Measurements from ENCODE around the gene EEA1. TPM values are rescaled to one million over a fixed set of nuclear protein-coding genes. Genes with fewer than 3 reads are reported as not detected.
A peak's percentile ranks its signal among the peaks of the same experiment; 100 is the strongest.

EEA1 gene
- total RNA-seq, 1 experiment from 2014 or later, result 27.4 TPM

DNA sequence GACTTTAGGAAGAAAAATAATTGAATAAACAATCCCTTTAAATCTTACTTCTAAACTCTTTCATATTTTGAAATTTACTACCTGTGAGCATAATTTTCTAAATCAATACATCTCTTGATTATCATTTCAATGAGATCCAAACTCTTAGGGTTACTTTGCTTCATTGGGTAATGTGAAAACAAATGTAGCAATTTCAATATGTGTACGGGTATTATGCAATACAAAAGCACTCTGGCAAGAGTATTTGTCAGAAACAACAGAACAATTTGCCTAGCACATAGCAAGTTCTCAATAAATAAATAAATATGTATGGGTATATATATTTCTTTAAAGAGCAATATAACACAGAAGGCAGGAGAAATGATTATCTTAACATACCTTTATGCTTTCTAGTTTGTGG is 149.2 kb downstream of the EEA1 start:
- Mint-ChIP-seq H3K27me3 (ENCODE audit: unreplicated experiment) (no peaks in the 10 kb centered on the region), H3K36me3 (ENCODE audit: insufficient read depth, unreplicated experiment) (no peaks in the 10 kb centered on the region), H3K9me3 (ENCODE audit: low read depth, unreplicated experiment) (no peaks in the 10 kb centered on the region), H3K27ac (ENCODE audit: unreplicated experiment) (no peak overlapping the region), H3K4me3 (ENCODE audit: low read depth, unreplicated experiment) (no peak overlapping the region), H3K4me1 (ENCODE audit: low read depth, unreplicated experiment) (peaks cover under 1% of the 10 kb centered on the region)
- no TSS peak for BruUV-seq (replicated peaks)
- no peak for DNase-seq
- CTCF ChIA-PET, result no interaction called here
- intact Hi-C loops (cut with micrococcal nuclease; ENCODE audit: unreplicated experiment), result no loop called here
- TF ChIP-seq, protein P1, sequence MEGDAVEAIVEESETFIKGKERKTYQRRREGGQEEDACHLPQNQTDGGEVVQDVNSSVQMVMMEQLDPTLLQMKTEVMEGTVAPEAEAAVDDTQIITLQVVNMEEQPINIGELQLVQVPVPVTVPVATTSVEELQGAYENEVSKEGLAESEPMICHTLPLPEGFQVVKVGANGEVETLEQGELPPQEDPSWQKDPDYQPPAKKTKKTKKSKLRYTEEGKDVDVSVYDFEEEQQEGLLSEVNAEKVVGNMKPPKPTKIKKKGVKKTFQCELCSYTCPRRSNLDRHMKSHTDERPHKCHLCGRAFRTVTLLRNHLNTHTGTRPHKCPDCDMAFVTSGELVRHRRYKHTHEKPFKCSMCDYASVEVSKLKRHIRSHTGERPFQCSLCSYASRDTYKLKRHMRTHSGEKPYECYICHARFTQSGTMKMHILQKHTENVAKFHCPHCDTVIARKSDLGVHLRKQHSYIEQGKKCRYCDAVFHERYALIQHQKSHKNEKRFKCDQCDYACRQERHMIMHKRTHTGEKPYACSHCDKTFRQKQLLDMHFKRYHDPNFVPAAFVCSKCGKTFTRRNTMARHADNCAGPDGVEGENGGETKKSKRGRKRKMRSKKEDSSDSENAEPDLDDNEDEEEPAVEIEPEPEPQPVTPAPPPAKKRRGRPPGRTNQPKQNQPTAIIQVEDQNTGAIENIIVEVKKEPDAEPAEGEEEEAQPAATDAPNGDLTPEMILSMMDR (IDR thresholded peaks at IDR 0.05; ENCODE audit: unreplicated experiment), result no peak

DNA sequence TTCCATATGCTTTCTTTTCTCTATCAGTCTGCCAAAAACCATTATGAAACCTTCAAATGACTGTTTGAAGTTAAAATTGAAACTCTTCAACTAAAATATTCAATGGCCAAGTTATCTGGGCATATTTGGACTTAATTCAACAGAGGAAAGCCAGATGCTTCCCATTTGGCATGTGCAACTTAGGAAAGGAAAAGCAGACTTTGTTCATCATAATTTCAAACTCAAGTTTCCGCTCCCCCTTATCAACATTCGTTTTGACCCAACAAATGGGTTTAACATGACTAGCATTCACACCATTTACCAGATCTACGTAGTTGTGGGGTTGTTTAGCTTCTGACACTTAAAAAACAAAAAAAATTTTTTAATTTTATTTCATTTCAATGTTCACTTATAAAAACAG is 150.6 kb downstream of the EEA1 start:
- CTCF ChIA-PET, result no interaction called here
- TF ChIP-seq, protein P1 (IDR thresholded peaks at IDR 0.05; ENCODE audit: unreplicated experiment), result no peak
- Mint-ChIP-seq H3K36me3 (ENCODE audit: insufficient read depth, unreplicated experiment) (no peaks in the 10 kb centered on the region), H3K27me3 (ENCODE audit: unreplicated experiment) (no peaks in the 10 kb centered on the region), H3K4me3 (ENCODE audit: low read depth, unreplicated experiment) (no peak overlapping the region), H3K4me1 (ENCODE audit: low read depth, unreplicated experiment) (no peaks in the 10 kb centered on the region), H3K9me3 (ENCODE audit: low read depth, unreplicated experiment) (no peaks in the 10 kb centered on the region), H3K27ac (ENCODE audit: unreplicated experiment) (no peak overlapping the region)
- BruUV-seq (replicated peaks), result no TSS peak
- intact Hi-C loops (cut with micrococcal nuclease; ENCODE audit: unreplicated experiment), result no loop called here
- DNase-seq, result no peak

DNA sequence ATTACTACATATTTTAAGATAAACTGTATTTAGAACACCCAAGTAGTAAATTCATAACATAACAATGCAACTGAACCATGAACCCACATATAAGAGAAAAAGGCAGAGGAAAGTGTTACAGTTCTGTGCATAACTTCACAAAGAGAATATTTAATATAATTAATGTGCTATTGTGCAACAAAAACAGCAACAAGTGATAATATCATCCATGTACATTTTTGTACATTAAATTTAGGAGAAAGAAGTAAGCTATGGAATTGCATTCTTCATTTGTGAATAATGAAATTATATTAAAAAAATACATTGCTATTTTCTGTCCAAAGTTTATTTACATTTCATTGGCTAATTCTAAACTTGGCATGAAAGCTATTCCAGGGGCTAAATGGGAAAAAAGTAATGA is 153.7 kb downstream of the EEA1 start:
- Mint-ChIP-seq H3K36me3 (ENCODE audit: insufficient read depth, unreplicated experiment) (no peaks in the 10 kb centered on the region), H3K4me3 (ENCODE audit: low read depth, unreplicated experiment) (no peak overlapping the region), H3K4me1 (ENCODE audit: low read depth, unreplicated experiment) (peaks cover 7% of the 10 kb centered on the region), H3K27ac (ENCODE audit: unreplicated experiment) (no peak overlapping the region), H3K27me3 (ENCODE audit: unreplicated experiment) (no peaks in the 10 kb centered on the region), H3K9me3 (ENCODE audit: low read depth, unreplicated experiment) (no peaks in the 10 kb centered on the region)
- DNase-seq, result no peak
- BruUV-seq (replicated peaks), result TSS peak; percentile 23
- CTCF ChIA-PET, result no interaction called here
- TF ChIP-seq, protein P1 (IDR thresholded peaks at IDR 0.05; ENCODE audit: unreplicated experiment), result no peak
- intact Hi-C loops (cut with micrococcal nuclease; ENCODE audit: unreplicated experiment), result no loop called here

DNA sequence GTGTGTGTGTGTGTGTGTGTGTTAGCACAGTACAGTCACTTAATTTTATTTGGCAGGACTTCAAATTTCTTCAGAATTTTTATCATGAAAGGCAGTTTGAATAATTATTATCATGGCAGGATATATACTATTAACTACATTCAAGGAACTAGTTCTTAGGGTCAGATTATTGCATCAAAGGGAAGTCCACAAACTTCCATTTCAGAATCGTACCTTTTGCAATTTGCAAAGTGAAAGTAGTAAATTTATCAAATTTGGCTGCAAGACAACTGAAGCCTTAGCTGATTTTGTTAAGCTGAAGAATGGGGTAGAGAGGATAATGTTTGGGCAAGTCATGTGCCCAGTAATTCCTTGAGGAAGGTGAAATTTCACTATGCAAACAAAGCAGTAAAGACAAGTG is 158.1 kb downstream of the EEA1 start:
- Mint-ChIP-seq H3K9me3 (ENCODE audit: low read depth, unreplicated experiment) (no peaks in the 10 kb centered on the region), H3K36me3 (ENCODE audit: insufficient read depth, unreplicated experiment) (no peaks in the 10 kb centered on the region), H3K4me1 (ENCODE audit: low read depth, unreplicated experiment) (peaks cover 15% of the 10 kb centered on the region), H3K27ac (ENCODE audit: unreplicated experiment) (no peak overlapping the region), H3K4me3 (ENCODE audit: low read depth, unreplicated experiment) (no peak overlapping the region), H3K27me3 (ENCODE audit: unreplicated experiment) (no peaks in the 10 kb centered on the region)
- TF ChIP-seq, protein P1 (IDR thresholded peaks at IDR 0.05; ENCODE audit: unreplicated experiment), result no peak
- intact Hi-C loops (cut with micrococcal nuclease; ENCODE audit: unreplicated experiment), result no loop called here
- BruUV-seq (replicated peaks), result no TSS peak
- CTCF ChIA-PET, result interaction anchor here (0.7 to 0.8 kb wide), 3 partner anchors 58 to 1478 kb away, joined by 3 to 4 read pairs (median 4); no protein-coding TSS in a partner anchor
- DNase-seq, result no peak

Data from Calu3 (cell line).